Measurements from ENCODE around the gene SPIN2B.

DNA sequence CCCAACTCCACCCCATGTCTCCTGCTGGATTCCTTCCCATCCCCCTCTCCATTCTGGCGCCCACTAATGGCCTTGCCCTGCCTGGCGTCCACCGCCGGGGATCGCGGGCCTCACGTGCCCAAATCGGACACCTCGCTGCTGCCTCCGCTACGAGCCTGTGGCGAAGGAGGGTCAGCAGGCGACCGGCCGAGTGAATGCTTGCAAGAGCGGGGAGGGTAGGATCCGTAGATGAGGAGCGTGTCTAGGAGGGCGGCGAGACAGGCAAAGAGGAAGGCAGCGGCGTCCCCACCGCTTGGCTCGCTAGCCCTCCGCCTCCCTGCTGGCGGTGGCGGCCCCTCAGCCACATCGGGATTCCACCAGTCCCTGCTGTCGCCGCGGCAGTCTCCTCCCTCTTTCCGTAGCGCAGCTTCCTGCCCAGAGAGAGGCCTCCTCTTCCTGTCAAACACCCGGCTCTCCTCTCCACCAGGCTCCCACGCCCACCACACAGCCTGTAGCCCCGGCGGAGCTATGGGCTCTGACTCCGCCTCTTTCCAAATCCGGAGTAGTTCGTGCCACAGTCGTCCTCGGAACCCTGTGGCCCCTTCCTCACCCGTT lies at the start of gene SPIN2B:
- TF ChIP-seq, protein P1, sequence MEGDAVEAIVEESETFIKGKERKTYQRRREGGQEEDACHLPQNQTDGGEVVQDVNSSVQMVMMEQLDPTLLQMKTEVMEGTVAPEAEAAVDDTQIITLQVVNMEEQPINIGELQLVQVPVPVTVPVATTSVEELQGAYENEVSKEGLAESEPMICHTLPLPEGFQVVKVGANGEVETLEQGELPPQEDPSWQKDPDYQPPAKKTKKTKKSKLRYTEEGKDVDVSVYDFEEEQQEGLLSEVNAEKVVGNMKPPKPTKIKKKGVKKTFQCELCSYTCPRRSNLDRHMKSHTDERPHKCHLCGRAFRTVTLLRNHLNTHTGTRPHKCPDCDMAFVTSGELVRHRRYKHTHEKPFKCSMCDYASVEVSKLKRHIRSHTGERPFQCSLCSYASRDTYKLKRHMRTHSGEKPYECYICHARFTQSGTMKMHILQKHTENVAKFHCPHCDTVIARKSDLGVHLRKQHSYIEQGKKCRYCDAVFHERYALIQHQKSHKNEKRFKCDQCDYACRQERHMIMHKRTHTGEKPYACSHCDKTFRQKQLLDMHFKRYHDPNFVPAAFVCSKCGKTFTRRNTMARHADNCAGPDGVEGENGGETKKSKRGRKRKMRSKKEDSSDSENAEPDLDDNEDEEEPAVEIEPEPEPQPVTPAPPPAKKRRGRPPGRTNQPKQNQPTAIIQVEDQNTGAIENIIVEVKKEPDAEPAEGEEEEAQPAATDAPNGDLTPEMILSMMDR (IDR thresholded peaks at IDR 0.05): no peak
- no peak for TF ChIP-seq POLR2A (IDR thresholded peaks at IDR 0.05)
